Liver (tissue), 9 donors: Measurements from ENCODE around the gene RAB14. TPM values are rescaled to one million over a fixed set of nuclear protein-coding genes. Genes with fewer than 3 reads are reported as not detected.

Experiments used
- DNase-seq: peaks from one replicate; pipeline ENCODE4 v3.0.0-alpha.2; 2017; ENCODE audit warnings: low spot score
- H3K27ac ChIP-seq, 2 donors: one replicate each; pipeline ENCODE4 v1.7.0; 2013; ENCODE audit warnings: inconsistent platforms in 2 of 2, low read length in 2 of 2, control low read depth in 1 of 2, low read depth in 1 of 2, mild to moderate bottlenecking in 1 of 2
- H3K27me3 ChIP-seq, 4 donors: one replicate each; pipeline versions ENCODE4 v1.6.1 to v1.7.0; 2013; ENCODE audit warnings: low read length in 3 of 4, inconsistent platforms in 1 of 4, mild to moderate bottlenecking in 1 of 4, moderate library complexity in 1 of 4; ENCODE audit not compliant: control insufficient read depth in 4 of 4, insufficient read depth in 4 of 4
- H3K36me3 ChIP-seq, 4 donors: one replicate each; pipeline versions ENCODE4 v1.6.1 to v1.7.0; 2013; ENCODE audit warnings: low read length in 3 of 4, mild to moderate bottlenecking in 3 of 4, low read depth in 1 of 4, moderate library complexity in 1 of 4; ENCODE audit not compliant: control insufficient read depth in 4 of 4, insufficient read depth in 3 of 4
- H3K4me1 ChIP-seq, 4 donors: one replicate each; pipeline versions ENCODE4 v1.6.1 to v1.7.0; 2013; ENCODE audit warnings: low read length in 3 of 4, mild to moderate bottlenecking in 3 of 4, moderate library complexity in 1 of 4; ENCODE audit not compliant: control insufficient read depth in 4 of 4, insufficient read depth in 4 of 4
- H3K4me3 ChIP-seq, 3 donors: one replicate each; pipeline versions ENCODE4 v1.6.1 to v1.7.0; 2013; ENCODE audit warnings: low read length in 3 of 3, control low read depth in 1 of 3, low read depth in 1 of 3, mild to moderate bottlenecking in 1 of 3
- H3K9ac ChIP-seq, 2 donors: one replicate each; pipeline ENCODE4 v1.7.0; 2013; ENCODE audit warnings: low read length in 2 of 2, mild to moderate bottlenecking in 2 of 2, moderate library complexity in 2 of 2, control low read depth in 1 of 2, low read depth in 1 of 2
- H3K9me3 ChIP-seq, 4 donors: one replicate each; pipeline versions ENCODE4 v1.6.1 to v1.7.0; 2013; ENCODE audit warnings: low read length in 3 of 4; ENCODE audit not compliant: control insufficient read depth in 4 of 4
- ATF3 ChIP-seq: IDR thresholded peaks from 2 replicates; pipeline ENCODE4 v1.6.1; 2016; ENCODE audit warnings: antibody characterized with exemption
- CTCF ChIP-seq: fragments of 150-350 bp; IDR thresholded peaks from 2 replicates; pipeline ENCODE4 v1.5.1; 2017; ENCODE audit warnings: improper control_type of control experiment, low read depth, low read length; ENCODE audit not compliant: missing input control
- FOXA1 ChIP-seq: IDR thresholded peaks from 2 replicates; pipeline ENCODE4 v1.6.1; 2016; ENCODE audit warnings: antibody characterized with exemption
- GABPA ChIP-seq, 2 donors: IDR thresholded peaks in 1 of 2; conservative IDR thresholded peaks in 1 of 2; 2 replicates each; pipeline ENCODE4 v1.6.1; 2016; ENCODE audit warnings: antibody characterized with exemption in 2 of 2, mild to moderate bottlenecking in 1 of 2, moderate library complexity in 1 of 2
- HNF4A ChIP-seq, 2 donors: conservative IDR thresholded peaks; 2 replicates each; pipeline ENCODE4 v1.6.1; 2016; ENCODE audit warnings: antibody characterized with exemption in 2 of 2, mild to moderate bottlenecking in 2 of 2
- HNF4G ChIP-seq: IDR thresholded peaks from 2 replicates; pipeline ENCODE4 v1.6.1; 2016; ENCODE audit warnings: antibody characterized with exemption
- JUND ChIP-seq, 2 donors: IDR thresholded peaks; 2 replicates each; pipeline ENCODE4 v1.6.1; 2016; ENCODE audit warnings: antibody characterized with exemption in 2 of 2
- MAX ChIP-seq: IDR thresholded peaks from 2 replicates; pipeline ENCODE4 v1.6.1; 2016; ENCODE audit warnings: antibody characterized with exemption
- NR2F2 ChIP-seq: IDR thresholded peaks from 2 replicates; pipeline ENCODE4 v1.6.1; 2016; ENCODE audit warnings: antibody characterized with exemption
- RAD21 ChIP-seq, 2 donors: IDR thresholded peaks; 2 replicates each; pipeline ENCODE4 v1.6.1; 2016; ENCODE audit warnings: antibody characterized with exemption in 2 of 2, mild to moderate bottlenecking in 2 of 2
- REST ChIP-seq: IDR thresholded peaks from 2 replicates; pipeline ENCODE4 v1.6.1; 2016; ENCODE audit warnings: antibody characterized with exemption, mild to moderate bottlenecking
- RXRA ChIP-seq, 2 donors: IDR thresholded peaks; 2 replicates each; pipeline ENCODE4 v1.6.1; 2017 to 2018; ENCODE audit warnings: antibody characterized with exemption in 2 of 2, mild to moderate bottlenecking in 1 of 2
- SP1 ChIP-seq: IDR thresholded peaks from 2 replicates; pipeline ENCODE4 v1.6.1; 2018; ENCODE audit warnings: antibody characterized with exemption, mild to moderate bottlenecking
- TAF1 ChIP-seq: conservative IDR thresholded peaks from 2 replicates; pipeline ENCODE4 v1.6.1; 2016; ENCODE audit warnings: antibody characterized with exemption, mild to moderate bottlenecking
- ZBTB33 ChIP-seq: IDR thresholded peaks from 2 replicates; pipeline ENCODE4 v1.6.1; 2016; ENCODE audit warnings: antibody characterized with exemption
- WGBS: extraction: QIAGEN DNeasy Blood & Tissue Kit; methylation state at CpG from one replicate; pipeline ENCODE4 v1.1.7; 2013; 5-methylcytosine and 5-hydroxymethylcytosine counted together
- polyA plus RNA-seq, 2 donors: library from polyadenylated mRNA; stranded (reverse) in 1 of 2; unstranded in 1 of 2; fragments of 200-250 nt in 1 of 2; fragments of >200 nt in 1 of 2; fragmentation: Nextera tagmentation in 1 of 2; extraction: Ambion mirVana in 1 of 2; gene quantifications; one replicate each; pipeline versions ENCODE4 v1.2.1 to v1.2.3, GENCODE V29; 2013 to 2015
- total RNA-seq, 2 donors: library from RNA; depleted of rRNA; stranded (reverse); fragments of >200 nt; gene quantifications; one replicate each; pipeline ENCODE4 v1.2.3, GENCODE V29; 2014
- donor health status: healthy.
- donor health status: healthy.
- donor health status: healthy.
- donor health status: healthy.
- donor health status: healthy.

Gene RAB14
- total and polyA plus RNA-seq, 4 donors: 25.9 to 48.2 (median 36.5) TPM

- TF ChIP-seq RXRA (IDR thresholded peaks at IDR 0.05) (no peak), CTCF (no peak), HNF4A (conservative IDR thresholded peaks at IDR 0.05) (no peak), REST (no peak), MAX (no peak), ATF3 (no peak), GABPA (IDR thresholded peaks at IDR 0.05 in 1 of 2, conservative IDR thresholded peaks at IDR 0.05 in 1 of 2) (no peak), HNF4G (no peak), ZBTB33 (no peak), NR2F2 (no peak), JUND (IDR thresholded peaks at IDR 0.05) (no peak), FOXA1 (no peak), TAF1 (no peak), SP1 (no peak), RAD21 (IDR thresholded peaks at IDR 0.05) (no peak)
- Histone ChIP-seq H3K9ac (no peak overlapping the region), H3K9me3 (no peaks in the 10 kb centered on the region), H3K27ac (no peak overlapping the region), H3K36me3 (peaks cover 0 to 13% (median 6%) of the 10 kb centered on the region in 4 donors), H3K4me1 (peaks cover 11 to 56% (median 53%) of the 10 kb centered on the region in 4 donors), H3K27me3 (no peaks in the 10 kb centered on the region), H3K4me3 (no peak overlapping the region)
- 93% methylated on average over 4 of the region's 4 CpGs for WGBS
- DNase-seq: no peak
Observed at GRCh38 chr9:121185774-121186403, 15.8 kb downstream of the RAB14 start.
